ENCODE results near the gene GFY. TPM values are rescaled to one million over a fixed set of nuclear protein-coding genes. Genes with fewer than 3 reads are reported as not detected.

Gene GFY
- total and polyA plus RNA-seq, 9 of the 15 experiments (the other 6 are each of a cell fraction or from before 2014, with no cell fraction given), result 0.06 to 0.40 (median 0.19) TPM; not detected in 3

DNA sequence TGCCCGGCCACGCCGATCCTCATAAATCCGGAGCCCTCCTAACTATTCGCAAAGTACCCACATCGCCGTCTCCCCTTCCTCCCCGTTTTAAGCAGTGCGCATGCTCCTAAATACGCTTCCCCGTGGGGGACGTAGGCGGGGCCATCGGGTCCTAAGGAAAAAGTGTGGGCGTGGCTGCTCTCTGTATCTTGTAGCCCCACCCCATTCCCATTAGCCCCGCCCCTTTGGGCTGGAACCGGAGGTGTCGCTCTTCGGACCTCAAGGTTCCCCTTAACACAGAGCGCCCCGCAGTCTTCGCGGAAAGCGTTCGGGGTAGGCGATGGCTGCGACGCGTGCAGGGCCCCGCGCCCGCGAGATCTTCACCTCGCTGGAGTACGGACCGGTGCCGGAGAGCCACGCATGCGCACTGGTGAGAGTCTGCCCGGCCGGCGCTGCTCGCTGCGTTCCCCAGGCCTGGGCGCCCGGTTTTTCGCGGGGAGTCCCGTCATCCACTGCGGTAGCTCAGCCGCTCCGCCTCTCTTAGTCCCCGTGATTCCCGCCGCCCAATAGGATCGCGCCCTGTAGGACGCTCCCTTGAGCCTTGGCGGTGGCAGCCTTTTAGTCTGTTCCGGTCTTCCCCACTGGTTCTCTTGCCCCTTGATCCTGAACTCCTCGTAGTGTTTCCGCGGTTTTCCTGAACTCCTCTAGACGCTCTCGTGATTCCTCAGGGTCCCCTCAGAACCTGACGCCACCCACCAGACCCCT, 28.0 kb downstream of the GFY start, which contains the start of gene ALDH16A1 (continued):
- TF ChIP-seq HLTF (IDR thresholded peaks at IDR 0.05) (no peak), NFE2L1 (tag; IDR thresholded peaks at IDR 0.05; ENCODE audit: borderline replicate concordance, low read depth) (no peak), ZNF124 (CRISPR knock-in tag; IDR thresholded peaks at IDR 0.05) (no peak), HDAC2 (IDR thresholded peaks at IDR 0.05) (no peak; the same call in 1 of the 2 replicates), NR1H2 (CRISPR knock-in tag; IDR thresholded peaks at IDR 0.05) (no peak), RHOXF2B (CRISPR knock-in tag; conservative IDR thresholded peaks at IDR 0.05) (no peak), NR3C1 (CRISPR knock-in tag; IDR thresholded peaks at IDR 0.05) (no peak), PHF8 (IDR thresholded peaks at IDR 0.05; ENCODE audit: borderline replicate concordance, low read length) (peak; percentile 89), ZNF717 (CRISPR knock-in tag; IDR thresholded peaks at IDR 0.05) (no peak), ZNF224 (CRISPR knock-in tag; IDR thresholded peaks at IDR 0.05) (no peak), ZC3H11A (IDR thresholded peaks at IDR 0.05; ENCODE audit: low read depth, low read length) (no peak), BACH1 (tag; IDR thresholded peaks at IDR 0.05) (no peak)
- TF ChIP-seq, protein P1, sequence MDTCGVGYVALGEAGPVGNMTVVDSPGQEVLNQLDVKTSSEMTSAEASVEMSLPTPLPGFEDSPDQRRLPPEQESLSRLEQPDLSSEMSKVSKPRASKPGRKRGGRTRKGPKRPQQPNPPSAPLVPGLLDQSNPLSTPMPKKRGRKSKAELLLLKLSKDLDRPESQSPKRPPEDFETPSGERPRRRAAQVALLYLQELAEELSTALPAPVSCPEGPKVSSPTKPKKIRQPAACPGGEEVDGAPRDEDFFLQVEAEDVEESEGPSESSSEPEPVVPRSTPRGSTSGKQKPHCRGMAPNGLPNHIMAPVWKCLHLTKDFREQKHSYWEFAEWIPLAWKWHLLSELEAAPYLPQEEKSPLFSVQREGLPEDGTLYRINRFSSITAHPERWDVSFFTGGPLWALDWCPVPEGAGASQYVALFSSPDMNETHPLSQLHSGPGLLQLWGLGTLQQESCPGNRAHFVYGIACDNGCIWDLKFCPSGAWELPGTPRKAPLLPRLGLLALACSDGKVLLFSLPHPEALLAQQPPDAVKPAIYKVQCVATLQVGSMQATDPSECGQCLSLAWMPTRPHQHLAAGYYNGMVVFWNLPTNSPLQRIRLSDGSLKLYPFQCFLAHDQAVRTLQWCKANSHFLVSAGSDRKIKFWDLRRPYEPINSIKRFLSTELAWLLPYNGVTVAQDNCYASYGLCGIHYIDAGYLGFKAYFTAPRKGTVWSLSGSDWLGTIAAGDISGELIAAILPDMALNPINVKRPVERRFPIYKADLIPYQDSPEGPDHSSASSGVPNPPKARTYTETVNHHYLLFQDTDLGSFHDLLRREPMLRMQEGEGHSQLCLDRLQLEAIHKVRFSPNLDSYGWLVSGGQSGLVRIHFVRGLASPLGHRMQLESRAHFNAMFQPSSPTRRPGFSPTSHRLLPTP (IDR thresholded peaks at IDR 0.05; ENCODE audit: borderline replicate concordance, extremely low read depth, insufficient read length), result no peak
- TF ChIP-seq, protein P2, sequence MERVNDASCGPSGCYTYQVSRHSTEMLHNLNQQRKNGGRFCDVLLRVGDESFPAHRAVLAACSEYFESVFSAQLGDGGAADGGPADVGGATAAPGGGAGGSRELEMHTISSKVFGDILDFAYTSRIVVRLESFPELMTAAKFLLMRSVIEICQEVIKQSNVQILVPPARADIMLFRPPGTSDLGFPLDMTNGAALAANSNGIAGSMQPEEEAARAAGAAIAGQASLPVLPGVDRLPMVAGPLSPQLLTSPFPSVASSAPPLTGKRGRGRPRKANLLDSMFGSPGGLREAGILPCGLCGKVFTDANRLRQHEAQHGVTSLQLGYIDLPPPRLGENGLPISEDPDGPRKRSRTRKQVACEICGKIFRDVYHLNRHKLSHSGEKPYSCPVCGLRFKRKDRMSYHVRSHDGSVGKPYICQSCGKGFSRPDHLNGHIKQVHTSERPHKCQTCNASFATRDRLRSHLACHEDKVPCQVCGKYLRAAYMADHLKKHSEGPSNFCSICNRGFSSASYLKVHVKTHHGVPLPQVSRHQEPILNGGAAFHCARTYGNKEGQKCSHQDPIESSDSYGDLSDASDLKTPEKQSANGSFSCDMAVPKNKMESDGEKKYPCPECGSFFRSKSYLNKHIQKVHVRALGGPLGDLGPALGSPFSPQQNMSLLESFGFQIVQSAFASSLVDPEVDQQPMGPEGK (CRISPR knock-in tag; IDR thresholded peaks at IDR 0.05; ENCODE audit: borderline replicate concordance), result no peak
- TF ChIP-seq, protein P3, sequence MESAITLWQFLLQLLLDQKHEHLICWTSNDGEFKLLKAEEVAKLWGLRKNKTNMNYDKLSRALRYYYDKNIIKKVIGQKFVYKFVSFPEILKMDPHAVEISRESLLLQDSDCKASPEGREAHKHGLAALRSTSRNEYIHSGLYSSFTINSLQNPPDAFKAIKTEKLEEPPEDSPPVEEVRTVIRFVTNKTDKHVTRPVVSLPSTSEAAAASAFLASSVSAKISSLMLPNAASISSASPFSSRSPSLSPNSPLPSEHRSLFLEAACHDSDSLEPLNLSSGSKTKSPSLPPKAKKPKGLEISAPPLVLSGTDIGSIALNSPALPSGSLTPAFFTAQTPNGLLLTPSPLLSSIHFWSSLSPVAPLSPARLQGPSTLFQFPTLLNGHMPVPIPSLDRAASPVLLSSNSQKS (CRISPR knock-in tag; IDR thresholded peaks at IDR 0.05), result no peak
- TF ChIP-seq, protein P4, sequence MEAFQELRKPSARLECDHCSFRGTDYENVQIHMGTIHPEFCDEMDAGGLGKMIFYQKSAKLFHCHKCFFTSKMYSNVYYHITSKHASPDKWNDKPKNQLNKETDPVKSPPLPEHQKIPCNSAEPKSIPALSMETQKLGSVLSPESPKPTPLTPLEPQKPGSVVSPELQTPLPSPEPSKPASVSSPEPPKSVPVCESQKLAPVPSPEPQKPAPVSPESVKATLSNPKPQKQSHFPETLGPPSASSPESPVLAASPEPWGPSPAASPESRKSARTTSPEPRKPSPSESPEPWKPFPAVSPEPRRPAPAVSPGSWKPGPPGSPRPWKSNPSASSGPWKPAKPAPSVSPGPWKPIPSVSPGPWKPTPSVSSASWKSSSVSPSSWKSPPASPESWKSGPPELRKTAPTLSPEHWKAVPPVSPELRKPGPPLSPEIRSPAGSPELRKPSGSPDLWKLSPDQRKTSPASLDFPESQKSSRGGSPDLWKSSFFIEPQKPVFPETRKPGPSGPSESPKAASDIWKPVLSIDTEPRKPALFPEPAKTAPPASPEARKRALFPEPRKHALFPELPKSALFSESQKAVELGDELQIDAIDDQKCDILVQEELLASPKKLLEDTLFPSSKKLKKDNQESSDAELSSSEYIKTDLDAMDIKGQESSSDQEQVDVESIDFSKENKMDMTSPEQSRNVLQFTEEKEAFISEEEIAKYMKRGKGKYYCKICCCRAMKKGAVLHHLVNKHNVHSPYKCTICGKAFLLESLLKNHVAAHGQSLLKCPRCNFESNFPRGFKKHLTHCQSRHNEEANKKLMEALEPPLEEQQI (IDR thresholded peaks at IDR 0.05), result no peak
- TF ChIP-seq, protein P5, sequence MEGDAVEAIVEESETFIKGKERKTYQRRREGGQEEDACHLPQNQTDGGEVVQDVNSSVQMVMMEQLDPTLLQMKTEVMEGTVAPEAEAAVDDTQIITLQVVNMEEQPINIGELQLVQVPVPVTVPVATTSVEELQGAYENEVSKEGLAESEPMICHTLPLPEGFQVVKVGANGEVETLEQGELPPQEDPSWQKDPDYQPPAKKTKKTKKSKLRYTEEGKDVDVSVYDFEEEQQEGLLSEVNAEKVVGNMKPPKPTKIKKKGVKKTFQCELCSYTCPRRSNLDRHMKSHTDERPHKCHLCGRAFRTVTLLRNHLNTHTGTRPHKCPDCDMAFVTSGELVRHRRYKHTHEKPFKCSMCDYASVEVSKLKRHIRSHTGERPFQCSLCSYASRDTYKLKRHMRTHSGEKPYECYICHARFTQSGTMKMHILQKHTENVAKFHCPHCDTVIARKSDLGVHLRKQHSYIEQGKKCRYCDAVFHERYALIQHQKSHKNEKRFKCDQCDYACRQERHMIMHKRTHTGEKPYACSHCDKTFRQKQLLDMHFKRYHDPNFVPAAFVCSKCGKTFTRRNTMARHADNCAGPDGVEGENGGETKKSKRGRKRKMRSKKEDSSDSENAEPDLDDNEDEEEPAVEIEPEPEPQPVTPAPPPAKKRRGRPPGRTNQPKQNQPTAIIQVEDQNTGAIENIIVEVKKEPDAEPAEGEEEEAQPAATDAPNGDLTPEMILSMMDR (IDR thresholded peaks at IDR 0.05 in 2 of 3, conservative IDR thresholded peaks at IDR 0.05 in 1 of 3; ENCODE audit: insufficient read depth in 2 of 3, low read depth in 1 of 3, low read length in 3 of 3), result 0 out of 6 replicates have a peak, but pooled peaks of 1 of the 3 experiments have one; percentile 15
